Osteocyte (in vitro differentiated cells): Measurements from ENCODE around the gene LAPTM4A. TPM values are rescaled to one million over a fixed set of nuclear protein-coding genes. Genes with fewer than 3 reads are reported as not detected.
A peak's percentile ranks its signal among the peaks of the same experiment; 100 is the strongest.

ENCODE experiments used
- DNase-seq: peaks from one replicate; pipeline ENCODE4 v3.0.0; 2021; ENCODE audit warnings: mixed read lengths; ENCODE audit not compliant: unreplicated experiment; ENCODE audit errors: extremely low spot score
- H3K27ac Mint-ChIP-seq: one replicate; pipeline ENCODE4 v1.8.0; 2021; ENCODE audit warnings: mild to moderate bottlenecking, mixed read lengths; ENCODE audit not compliant: unreplicated experiment
- H3K27me3 Mint-ChIP-seq: one replicate; pipeline ENCODE4 v1.8.0; 2021; ENCODE audit warnings: mixed read lengths; ENCODE audit not compliant: unreplicated experiment
- H3K36me3 Mint-ChIP-seq: one replicate; pipeline ENCODE4 v1.8.0; 2021; ENCODE audit warnings: mixed read lengths; ENCODE audit not compliant: unreplicated experiment
- H3K4me1 Mint-ChIP-seq: one replicate; pipeline ENCODE4 v1.8.0; 2021; ENCODE audit warnings: mixed read lengths; ENCODE audit not compliant: unreplicated experiment
- H3K4me3 Mint-ChIP-seq: one replicate; pipeline ENCODE4 v1.8.0; 2021; ENCODE audit warnings: mild to moderate bottlenecking, moderate library complexity, mixed read lengths; ENCODE audit not compliant: unreplicated experiment
- H3K9me3 Mint-ChIP-seq: one replicate; pipeline ENCODE4 v1.8.0; 2021; ENCODE audit warnings: mixed read lengths; ENCODE audit not compliant: unreplicated experiment
- total RNA-seq: library from RNA; stranded (reverse); gene quantifications from 2 replicates; pipeline ENCODE4 v1.2.1, GENCODE V29; 2021
- TF ChIP-seq, protein P1 (sequence below): fragments of 200-600 bp; sonication (generic); IDR thresholded peaks from 2 replicates; pipeline ENCODE4 v1.5.0; 2021; ENCODE audit warnings: antibody characterized with exemption, mild to moderate bottlenecking, moderate library complexity

The LAPTM4A gene
- total RNA-seq, 1 donor from 2014 or later, result 560 TPM

DNA sequence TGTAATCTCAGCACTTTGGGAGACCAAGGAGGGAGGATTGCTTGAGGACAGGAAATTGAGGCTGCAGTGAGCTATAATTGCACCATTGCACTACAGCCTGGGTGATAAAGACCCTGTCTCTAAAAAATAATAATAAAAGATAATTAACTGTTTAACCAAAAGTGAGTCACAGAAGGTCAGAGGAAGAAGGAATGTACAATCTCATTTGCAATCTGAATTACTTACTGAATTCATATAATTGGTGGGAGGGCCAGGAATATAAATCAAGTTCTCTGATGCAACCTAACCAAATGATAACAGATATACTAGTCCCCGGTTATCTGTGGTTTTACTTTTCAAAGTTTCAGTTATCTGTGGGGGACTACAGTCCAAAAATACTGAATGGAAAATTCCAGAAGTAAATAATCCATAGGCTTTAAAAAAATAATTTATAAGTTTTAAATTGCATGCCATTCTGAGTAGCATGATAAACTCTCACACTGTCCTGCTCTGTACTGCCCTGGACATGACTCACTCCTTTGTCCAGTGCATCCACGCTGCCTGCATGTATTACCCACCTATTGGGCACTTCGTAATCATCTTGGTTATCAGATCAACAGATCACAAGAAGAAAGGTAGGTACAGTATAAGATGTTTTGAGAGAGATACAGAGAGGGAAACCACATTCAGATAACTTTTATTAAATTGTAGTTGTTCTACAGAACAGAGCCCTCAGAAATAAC is 26.2 kb downstream of the LAPTM4A start:
- Mint-ChIP-seq H3K27ac (peak overlapping the region; percentile 31), H3K4me1 (no peaks in the 10 kb centered on the region), H3K27me3 (no peaks in the 10 kb centered on the region), H3K9me3 (peaks cover 35% of the 10 kb centered on the region), H3K36me3 (peaks cover 60% of the 10 kb centered on the region), H3K4me3 (no peak overlapping the region)
- TF ChIP-seq, protein P1, sequence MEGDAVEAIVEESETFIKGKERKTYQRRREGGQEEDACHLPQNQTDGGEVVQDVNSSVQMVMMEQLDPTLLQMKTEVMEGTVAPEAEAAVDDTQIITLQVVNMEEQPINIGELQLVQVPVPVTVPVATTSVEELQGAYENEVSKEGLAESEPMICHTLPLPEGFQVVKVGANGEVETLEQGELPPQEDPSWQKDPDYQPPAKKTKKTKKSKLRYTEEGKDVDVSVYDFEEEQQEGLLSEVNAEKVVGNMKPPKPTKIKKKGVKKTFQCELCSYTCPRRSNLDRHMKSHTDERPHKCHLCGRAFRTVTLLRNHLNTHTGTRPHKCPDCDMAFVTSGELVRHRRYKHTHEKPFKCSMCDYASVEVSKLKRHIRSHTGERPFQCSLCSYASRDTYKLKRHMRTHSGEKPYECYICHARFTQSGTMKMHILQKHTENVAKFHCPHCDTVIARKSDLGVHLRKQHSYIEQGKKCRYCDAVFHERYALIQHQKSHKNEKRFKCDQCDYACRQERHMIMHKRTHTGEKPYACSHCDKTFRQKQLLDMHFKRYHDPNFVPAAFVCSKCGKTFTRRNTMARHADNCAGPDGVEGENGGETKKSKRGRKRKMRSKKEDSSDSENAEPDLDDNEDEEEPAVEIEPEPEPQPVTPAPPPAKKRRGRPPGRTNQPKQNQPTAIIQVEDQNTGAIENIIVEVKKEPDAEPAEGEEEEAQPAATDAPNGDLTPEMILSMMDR, result no peak
- no peak for DNase-seq

DNA sequence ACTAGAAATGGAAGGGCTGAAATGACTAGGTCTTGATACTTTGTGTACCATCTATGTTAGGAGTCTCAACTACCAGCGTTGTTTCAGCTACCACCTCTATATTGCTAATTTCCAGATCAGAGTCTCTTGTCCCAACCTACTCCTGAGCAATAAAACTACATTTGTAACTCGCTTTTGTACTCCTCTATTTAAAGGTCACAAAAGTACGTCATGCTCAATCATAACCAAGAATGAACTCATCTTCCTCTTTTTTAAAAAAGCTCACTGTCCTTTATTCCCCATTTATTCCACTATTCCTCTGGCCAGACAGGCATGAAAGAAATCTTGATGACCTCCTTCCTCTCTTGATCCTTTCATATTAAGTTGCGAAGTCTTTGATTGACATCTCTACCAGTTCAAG is 27.7 kb downstream of the LAPTM4A start:
- no peak overlapping the region for H3K27ac Mint-ChIP-seq
- no peaks in the 10 kb centered on the region for H3K4me1 Mint-ChIP-seq
- H3K9me3 Mint-ChIP-seq, result peaks cover 26% of the 10 kb centered on the region
- no peak for DNase-seq
- H3K4me3 Mint-ChIP-seq, result no peak overlapping the region
- no peaks in the 10 kb centered on the region for H3K27me3 Mint-ChIP-seq
- TF ChIP-seq, protein P1, result no peak
- peaks cover 45% of the 10 kb centered on the region for H3K36me3 Mint-ChIP-seq

DNA sequence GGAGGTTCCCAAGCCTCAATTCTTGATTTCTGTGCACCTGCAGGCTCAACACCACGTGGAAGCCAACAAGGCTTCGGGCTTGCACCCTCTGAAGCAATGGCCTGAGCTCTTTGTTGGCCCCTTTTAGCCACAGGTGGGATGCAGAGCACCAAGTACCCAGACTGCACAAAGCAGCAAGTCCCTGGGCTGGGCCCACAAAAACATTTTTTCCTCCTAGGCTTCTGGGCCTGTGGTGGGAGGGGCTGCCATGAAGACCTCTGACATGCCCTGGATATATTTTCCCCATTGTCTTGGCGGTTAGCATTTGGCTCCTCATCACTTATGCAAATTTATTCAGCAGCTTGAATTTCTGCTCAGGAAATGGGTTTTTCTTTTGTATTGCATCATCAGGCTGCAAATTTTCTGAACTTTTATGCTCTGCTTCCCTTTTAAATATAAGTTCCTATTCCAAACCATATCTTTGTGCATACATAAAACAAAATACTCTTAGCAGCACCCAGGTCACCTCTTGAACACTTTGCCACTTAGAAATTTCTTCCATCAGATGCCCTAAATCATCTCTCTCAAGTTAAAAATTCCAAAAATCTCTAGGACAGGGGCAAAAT is 29.9 kb downstream of the LAPTM4A start:
- Mint-ChIP-seq H3K27ac (no peak overlapping the region), H3K4me3 (no peak overlapping the region), H3K4me1 (no peaks in the 10 kb centered on the region), H3K36me3 (peaks cover 29% of the 10 kb centered on the region), H3K9me3 (peaks cover 26% of the 10 kb centered on the region), H3K27me3 (no peaks in the 10 kb centered on the region)
- DNase-seq, result no peak
- TF ChIP-seq, protein P1, result no peak

DNA sequence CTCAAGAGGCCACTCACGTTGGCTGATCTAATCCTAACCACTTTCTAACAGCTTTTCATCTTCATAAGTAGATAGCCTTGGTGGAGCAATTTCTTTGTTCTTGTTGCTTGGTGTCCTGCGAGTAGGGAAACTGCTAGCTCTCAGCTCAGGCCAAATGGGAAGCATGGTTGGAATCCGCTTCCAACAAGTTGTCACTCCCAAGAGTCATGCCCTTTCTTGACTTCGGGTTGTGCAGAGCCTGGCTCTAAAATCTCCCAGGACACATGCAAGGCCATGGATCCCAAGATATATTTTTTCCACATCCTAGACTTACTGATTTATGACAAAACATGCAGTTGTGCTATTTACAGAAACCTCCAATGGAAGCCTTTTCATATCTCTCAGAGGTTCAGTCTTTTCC is 31.7 kb downstream of the LAPTM4A start:
- Mint-ChIP-seq H3K36me3 (peaks cover 24% of the 10 kb centered on the region), H3K27me3 (no peaks in the 10 kb centered on the region), H3K4me1 (no peaks in the 10 kb centered on the region), H3K27ac (no peak overlapping the region), H3K9me3 (peaks cover 27% of the 10 kb centered on the region), H3K4me3 (no peak overlapping the region)
- TF ChIP-seq, protein P1, result no peak
- no peak for DNase-seq

DNA sequence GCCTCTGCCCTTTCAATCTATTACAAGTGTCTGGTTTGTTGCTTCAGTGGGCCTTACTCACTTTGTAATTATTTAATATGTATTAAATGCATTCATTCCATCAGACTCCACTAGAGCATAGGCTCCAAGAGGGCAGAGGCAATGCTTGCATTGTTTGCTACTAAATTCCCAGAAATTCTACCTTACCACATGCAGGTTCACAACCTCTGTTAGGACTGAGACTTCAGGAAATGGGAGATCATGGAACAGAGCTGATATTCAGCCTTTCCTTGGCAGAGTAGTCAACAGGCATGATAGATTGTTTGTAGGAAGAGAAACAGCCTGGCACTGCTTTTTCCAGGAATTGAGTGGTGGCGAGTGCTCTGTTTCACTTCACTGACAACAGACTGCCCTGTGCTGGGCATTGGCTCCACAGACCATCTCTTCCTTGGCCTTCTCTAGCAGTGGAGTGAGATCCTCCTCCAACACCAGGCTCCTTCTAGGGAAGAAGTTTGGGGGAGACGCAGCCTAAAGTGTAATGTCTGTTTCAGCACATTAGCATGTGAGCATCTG is 32.8 kb downstream of the LAPTM4A start:
- peaks cover 2% of the 10 kb centered on the region for H3K4me1 Mint-ChIP-seq
- no peak for DNase-seq
- H3K27ac Mint-ChIP-seq, result no peak overlapping the region
- no peak overlapping the region for H3K4me3 Mint-ChIP-seq
- TF ChIP-seq, protein P1, result no peak
- H3K9me3 Mint-ChIP-seq, result peaks cover 34% of the 10 kb centered on the region
- peaks cover 16% of the 10 kb centered on the region for H3K36me3 Mint-ChIP-seq
- H3K27me3 Mint-ChIP-seq, result no peaks in the 10 kb centered on the region
